HepG2 (cell line): ENCODE data around the gene FAM170B. TPM values are rescaled to one million over a fixed set of nuclear protein-coding genes. Genes with fewer than 3 reads are reported as not detected.

ENCODE experiments used
- CENPT ChIP-seq: sonication (generic); formaldehyde crosslinking; IDR thresholded peaks from 2 replicates; pipeline ENCODE4 v1.8.0; 2022; ENCODE audit warnings: low read depth, mild to moderate bottlenecking, moderate library complexity, missing genetic modification reagents
- GRHL1 ChIP-seq: sonication (generic); formaldehyde crosslinking; conservative IDR thresholded peaks from 2 replicates; pipeline ENCODE4 v1.8.0; 2022; ENCODE audit warnings: missing genetic modification reagents
- GTF3A ChIP-seq: sonication (generic); formaldehyde crosslinking; conservative IDR thresholded peaks from 2 replicates; pipeline ENCODE4 v1.4.0; 2020; ENCODE audit warnings: mild to moderate bottlenecking, missing genetic modification reagents
- MBNL3 ChIP-seq: fragments of 250-450 bp; sonication (Bioruptor Pico); conservative IDR thresholded peaks from 2 replicates; pipeline ENCODE4 v1.8.0; 2022; ENCODE audit warnings: mild to moderate bottlenecking, inconsistent platforms
- PAXIP1 ChIP-seq: sonication (generic); formaldehyde crosslinking; conservative IDR thresholded peaks from 2 replicates; pipeline ENCODE4 v1.4.0; 2020; ENCODE audit warnings: mild to moderate bottlenecking, missing genetic modification reagents, moderate library complexity
- POGZ ChIP-seq: sonication (generic); formaldehyde crosslinking; IDR thresholded peaks from 2 replicates; pipeline ENCODE4 v1.4.0; 2020; ENCODE audit warnings: mild to moderate bottlenecking, missing genetic modification reagents
- RAD51 ChIP-seq: fragments of 450-650 bp; IDR thresholded peaks from 2 replicates; pipeline ENCODE4 v1.6.1; 2016; ENCODE audit warnings: borderline replicate concordance
- RBAK ChIP-seq: sonication (generic); formaldehyde crosslinking; IDR thresholded peaks from 2 replicates; pipeline ENCODE4 v1.5.1; 2020; ENCODE audit warnings: mild to moderate bottlenecking, missing genetic modification reagents
- SRY ChIP-seq: sonication (generic); formaldehyde crosslinking; IDR thresholded peaks from 2 replicates; pipeline ENCODE4 v1.8.0; 2022; ENCODE audit warnings: mild to moderate bottlenecking, missing genetic modification reagents
- TSC22D2 ChIP-seq: sonication (generic); formaldehyde crosslinking; IDR thresholded peaks from 2 replicates; pipeline ENCODE4 v1.5.1; 2020; ENCODE audit warnings: missing genetic modification reagents, mild to moderate bottlenecking, borderline replicate concordance
- ZNF160 ChIP-seq: sonication (generic); formaldehyde crosslinking; IDR thresholded peaks from 2 replicates; pipeline ENCODE4 v1.8.0; 2022; ENCODE audit warnings: mild to moderate bottlenecking, inconsistent platforms, missing genetic modification reagents
- ZNF619 ChIP-seq: sonication (generic); formaldehyde crosslinking; IDR thresholded peaks from 2 replicates; pipeline ENCODE4 v1.4.0; 2020; ENCODE audit warnings: mild to moderate bottlenecking, missing genetic modification reagents
- polyA plus RNA-seq, 8 experiments: library from polyadenylated mRNA; depleted of rRNA in 3 of 8; stranded (reverse) in 7 of 8; unstranded in 1 of 8; fragments of >200 nt; fragmentation: Illumina TruSeq in 4 of 8; extraction: Trizol in 4 of 8; gene quantifications; 2 replicates each; pipeline versions ENCODE4 v1.2.1 to v1.2.3, GENCODE V29; 2011 to 2016; ENCODE audit warnings: low read depth in 4 of 8, missing spikeins in 1 of 8, mixed read lengths in 1 of 8; ENCODE audit not compliant: insufficient read depth in 1 of 8
- total RNA-seq, 5 experiments: library from RNA; depleted of rRNA; stranded (reverse); fragments of >200 nt; fragmentation: Illumina TruSeq; extraction: Trizol; gene quantifications; 2 replicates each; pipeline ENCODE4 v1.2.3, GENCODE V29; 2016; ENCODE audit warnings: low read depth in 1 of 5

FAM170B gene
- total and polyA plus RNA-seq, 2 of the 13 experiments (the other 11 are each of a cell fraction or from before 2014, with no cell fraction given) = not detected

GRCh38 chr10:49093922-49094321 lies 39.9 kb downstream of the FAM170B start (continued):
- TF ChIP-seq PAXIP1 (CRISPR knock-in tag) (no peak), ZNF160 (CRISPR knock-in tag) (no peak), GTF3A (CRISPR knock-in tag) (no peak), MBNL3 (CRISPR knock-in tag) (no peak), ZNF619 (CRISPR knock-in tag) (no peak), RAD51 (no peak), CENPT (CRISPR knock-in tag) (no peak), TSC22D2 (CRISPR knock-in tag) (no peak), GRHL1 (CRISPR knock-in tag) (no peak), SRY (no peak), RBAK (CRISPR knock-in tag) (no peak), POGZ (CRISPR knock-in tag) (no peak)
